Raji (cell line): ENCODE measurements around the gene UBAC2.

Source experiments
- POLR2A ChIP-seq: IDR thresholded peaks from 2 replicates; pipeline ENCODE4 v1.6.1; 2011; ENCODE audit warnings: low read depth, low read length, control low read depth; ENCODE audit not compliant: insufficient read depth

UBAC2 gene

DNA sequence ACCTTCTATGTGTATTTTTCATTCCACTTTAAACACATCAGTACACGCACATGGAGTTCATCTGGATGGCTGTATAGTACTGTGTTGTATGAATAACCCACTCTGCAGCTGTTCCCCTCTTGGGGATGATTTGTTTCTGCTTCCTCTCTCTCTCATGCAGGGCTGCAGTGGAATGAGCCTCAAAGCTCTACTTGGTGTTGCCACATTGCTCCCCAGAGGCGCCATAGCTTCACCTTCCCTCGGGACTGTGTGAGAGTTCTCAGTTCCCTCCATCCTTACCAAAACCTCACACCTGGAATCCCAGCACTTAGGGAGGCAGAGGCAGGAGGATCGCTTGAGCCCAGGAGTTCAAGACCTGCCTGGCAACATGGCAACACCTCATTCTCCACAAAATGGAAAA, 134.9 kb downstream of the UBAC2 start:
- TF ChIP-seq POLR2A: no peak

DNA sequence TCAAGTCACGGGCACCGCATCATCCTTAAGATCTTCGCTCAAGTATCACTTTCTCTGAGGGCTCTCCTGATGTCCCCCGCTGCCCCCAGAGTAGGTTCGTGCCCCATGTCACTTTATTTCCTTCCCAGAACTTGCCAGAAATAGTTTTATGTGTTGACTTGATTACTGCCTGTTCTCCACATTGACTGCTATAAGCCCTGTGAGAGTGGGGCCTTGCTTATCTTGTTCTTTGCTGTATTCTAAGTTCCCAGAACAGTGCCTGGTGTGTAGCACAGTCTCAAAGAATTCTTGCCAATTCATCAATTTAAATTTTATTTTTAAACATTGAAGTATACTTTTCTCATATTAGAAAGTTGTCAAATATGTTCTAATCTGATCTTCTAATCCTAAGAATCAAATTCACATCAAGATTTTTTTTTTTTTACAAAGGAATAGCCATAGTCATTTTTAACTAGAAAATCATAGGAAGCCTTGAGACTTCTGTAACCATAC, 138.6 kb downstream of the UBAC2 start:
- no peak for TF ChIP-seq POLR2A

GRCh38 chr13:99339736-99340397, 139.2 kb downstream of the UBAC2 start:
- TF ChIP-seq POLR2A: no peak

DNA sequence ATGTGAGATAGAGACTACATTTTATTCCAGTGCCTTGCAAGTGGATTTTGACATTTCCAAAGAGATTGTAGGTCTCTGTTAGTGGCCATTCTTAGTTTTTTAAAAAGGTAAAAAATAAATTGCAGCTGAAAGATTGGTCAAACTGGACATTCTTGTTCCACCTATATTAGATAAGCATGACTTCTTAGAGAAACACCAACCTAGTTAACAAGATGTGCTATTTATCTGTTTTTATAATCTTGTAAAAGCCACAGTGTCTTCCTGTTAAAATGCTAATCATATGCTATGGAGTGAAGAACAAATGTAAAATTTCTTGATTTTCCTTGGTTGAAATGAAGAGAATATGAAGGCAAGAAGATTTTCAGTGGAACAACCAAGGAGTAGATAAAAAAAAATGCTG, 140.0 kb downstream of the UBAC2 start:
- no peak for TF ChIP-seq POLR2A

- no peak for TF ChIP-seq POLR2A
Measured at GRCh38 chr13:99341969-99342722, 141.5 kb downstream of the UBAC2 start.

- TF ChIP-seq POLR2A: no peak
Measured at GRCh38 chr13:99342723-99343315, 142.2 kb downstream of the UBAC2 start.

DNA sequence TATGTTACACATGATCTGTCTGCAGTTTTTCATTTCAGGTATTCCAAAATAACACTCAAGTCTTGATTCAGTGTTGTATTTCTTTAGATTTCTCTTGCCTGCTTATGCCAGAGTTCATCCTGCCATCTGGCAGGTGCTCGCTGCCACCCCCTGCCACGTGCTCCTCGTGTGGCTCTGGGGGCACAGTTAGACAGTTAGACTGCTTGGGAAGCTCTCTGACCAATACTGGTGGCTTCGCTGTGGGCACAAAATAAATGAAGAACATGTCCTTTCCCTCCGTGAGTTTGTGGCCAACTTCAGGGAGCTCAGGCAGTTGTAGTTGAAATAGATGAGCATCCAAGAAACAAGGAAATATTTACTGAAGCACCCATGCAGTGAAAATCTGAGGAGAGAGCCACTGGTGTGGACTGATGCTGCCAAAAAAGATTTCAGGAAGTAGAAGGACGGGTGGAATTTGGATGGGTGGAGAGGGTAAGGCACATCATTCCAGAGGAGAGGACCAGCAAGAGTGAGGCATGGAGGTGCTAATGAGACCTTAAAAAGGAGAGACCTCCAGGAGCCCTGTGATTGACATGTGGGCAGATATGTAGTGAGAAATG, 144.1 kb downstream of the UBAC2 start:
- no peak for TF ChIP-seq POLR2A

DNA sequence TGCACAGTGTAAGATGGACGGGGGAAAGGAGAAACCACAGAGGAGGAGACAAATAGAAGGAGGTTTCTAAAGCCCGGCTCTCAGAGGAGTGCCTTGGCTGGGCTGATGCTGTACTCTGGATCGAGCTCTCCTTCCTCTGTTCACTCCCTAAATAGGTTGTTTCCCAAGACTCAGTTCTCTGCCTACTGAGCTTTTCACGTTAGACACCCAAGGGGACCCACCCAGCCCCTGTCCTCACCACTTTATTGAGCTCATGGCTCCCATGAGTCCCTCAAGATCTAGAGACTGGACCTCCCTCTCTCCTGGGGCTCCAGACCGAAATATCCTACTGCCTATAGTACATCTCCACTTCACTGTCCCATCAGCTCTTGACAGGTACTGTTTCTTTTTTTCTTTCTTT, 144.7 kb downstream of the UBAC2 start:
- TF ChIP-seq POLR2A: no peak

- no peak for TF ChIP-seq POLR2A
Measured at GRCh38 chr13:99346335-99347042, 145.8 kb downstream of the UBAC2 start.

DNA sequence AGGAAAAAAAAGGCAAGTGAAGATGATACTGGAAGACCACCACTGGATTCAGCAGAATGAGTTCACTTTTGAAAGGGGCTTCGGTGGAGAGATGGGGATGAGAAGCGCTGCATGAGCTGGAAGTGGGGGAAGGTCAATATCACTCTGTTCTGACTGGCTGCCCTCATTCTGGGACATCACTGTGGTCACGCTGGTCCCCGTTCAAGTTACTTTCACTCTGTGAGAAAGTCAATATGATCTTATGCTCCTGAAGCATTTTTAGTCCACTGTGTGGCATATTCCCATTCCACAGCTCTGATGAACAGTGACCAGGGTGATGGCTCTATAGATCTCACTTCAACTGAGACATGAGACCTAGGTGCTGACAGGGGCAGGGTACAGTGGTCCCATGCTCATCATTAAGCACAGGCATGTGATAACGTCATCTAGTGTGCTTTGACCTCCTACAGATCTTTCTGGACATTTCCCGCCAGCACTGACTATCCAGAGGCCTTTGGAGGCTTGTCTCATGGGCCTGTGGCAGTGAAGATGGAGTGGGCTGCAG, 146.8 kb downstream of the UBAC2 start:
- TF ChIP-seq POLR2A: no peak

DNA sequence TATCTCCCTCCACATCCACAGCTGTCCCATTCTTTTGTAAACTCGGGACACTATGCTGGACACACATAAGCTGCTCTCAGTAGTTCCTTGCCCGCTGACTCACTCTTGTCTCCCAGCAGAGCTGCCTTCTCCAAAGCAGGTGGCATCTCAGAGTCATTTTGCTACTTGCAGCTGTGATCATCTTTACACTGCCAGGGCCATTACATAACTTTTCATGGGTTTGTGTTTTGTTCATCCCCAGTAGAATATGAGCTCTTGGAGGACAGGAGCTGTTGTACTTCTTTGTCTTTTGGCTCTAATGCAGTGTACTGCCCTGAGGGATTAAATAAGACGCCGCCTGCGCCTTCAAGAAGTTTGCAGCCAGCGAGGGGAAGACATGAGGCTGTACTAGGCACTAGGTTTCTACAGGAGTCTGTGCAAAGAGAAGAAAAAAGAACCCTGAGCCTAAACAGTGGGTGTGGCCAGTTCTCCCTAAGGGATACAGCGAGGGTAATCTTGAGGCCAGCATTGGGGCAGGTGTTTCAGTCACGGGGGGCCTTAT, 147.3 kb downstream of the UBAC2 start:
- no peak for TF ChIP-seq POLR2A

DNA sequence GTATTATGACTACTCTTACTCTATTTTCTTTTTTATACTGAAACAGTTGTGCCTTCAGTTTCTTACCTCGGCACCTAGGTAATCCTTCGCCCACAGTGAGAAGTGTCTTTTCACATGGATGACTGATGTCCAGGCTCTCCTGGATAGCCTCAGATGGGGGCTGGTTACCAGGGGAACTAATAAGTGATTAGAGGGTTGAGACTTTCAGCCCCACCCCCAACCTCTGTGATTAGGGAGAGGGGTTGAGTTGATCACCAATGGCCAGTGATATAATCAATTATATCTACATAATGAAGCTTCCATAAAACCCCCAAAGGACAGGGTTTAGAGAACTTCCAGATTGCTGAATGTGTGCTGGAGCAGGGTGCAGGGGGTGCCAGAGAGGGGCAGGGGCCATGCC, 149.5 kb downstream of the UBAC2 start:
- TF ChIP-seq POLR2A: no peak

GRCh38 chr13:99351772-99352171, 151.1 kb downstream of the UBAC2 start:
- no peak for TF ChIP-seq POLR2A
